ENCODE measurements around the gene TMEM51. TPM values are rescaled to one million over a fixed set of nuclear protein-coding genes. Genes with fewer than 3 reads are reported as not detected.

Gene TMEM51
- total and polyA plus RNA-seq, 2 of the 4 experiments (the other 2 are of a cell fraction) = 2.7 to 10.2 TPM

GRCh38 chr1:15114884-15115283, 38.7 kb upstream of the TMEM51 start:
- no peak overlapping the region for H2AFZ ChIP-seq (replicated peaks; ENCODE audit: low read length, poor library complexity)
- no peak overlapping the region for H3K18ac ChIP-seq (ENCODE audit: low read depth, low read length)
- H4K5ac ChIP-seq (ENCODE audit: low read depth, low read length) = no peak overlapping the region
- H3K79me1 ChIP-seq (ENCODE audit: low read depth in 1 of 2, low read length in 2 of 2) = no peaks in the 10 kb centered on the region
- in situ Hi-C loops (cut with MboI; ENCODE audit: low sequenced_read_pairs) = no loop called here
- H3K27ac ChIP-seq (ENCODE audit: insufficient read depth, low read length) = no peak overlapping the region
- no peak overlapping the region for H3K4me2 ChIP-seq (ENCODE audit: low read depth, low read length)
- no peak overlapping the region for H2AK9ac ChIP-seq (replicated peaks; ENCODE audit: low read depth, low read length, poor library complexity)
- no peaks in the 10 kb centered on the region for H3K9me3 ChIP-seq (ENCODE audit: control insufficient read depth, insufficient read depth, low read length)
- peaks cover 20% of the 10 kb centered on the region for H3K27me3 ChIP-seq (ENCODE audit: control insufficient read depth, insufficient read depth, low read length)
- H2BK15ac ChIP-seq (ENCODE audit: low read depth, low read length) = no peak overlapping the region
- H4K91ac ChIP-seq (ENCODE audit: insufficient read depth, low read depth, low read length) = no peak overlapping the region
- H2BK5ac ChIP-seq (ENCODE audit: low read depth, low read length, poor library complexity, severe bottlenecking) = no peak overlapping the region
- H2BK120ac ChIP-seq (ENCODE audit: low read depth, low read length) = no peak overlapping the region
- BruUV-seq (replicated peaks) = no TSS peak
- no peak overlapping the region for H2BK20ac ChIP-seq (ENCODE audit: low read depth, low read length)
- no peak overlapping the region for H3K4ac ChIP-seq (ENCODE audit: low read depth, low read length)
- H2AK5ac ChIP-seq (ENCODE audit: low read depth, low read length) = no peak overlapping the region
- 80% methylated on average over 7 of the region's 13 CpGs; no CpG with 5 or more reads in 1 of the 2 experiments for WGBS, 2 experiments (ENCODE audit: extremely low coverage in 2 of 2, insufficient read length in 1 of 2)
- H3K36me3 ChIP-seq (ENCODE audit: control insufficient read depth, insufficient read depth, low read length) = no peaks in the 10 kb centered on the region
- H4K20me1 ChIP-seq (ENCODE audit: insufficient read depth, low read length) = no peaks in the 10 kb centered on the region
- no peaks in the 10 kb centered on the region; the same call in 1 of the 2 replicates for H3K4me1 ChIP-seq (ENCODE audit: control insufficient read depth, insufficient read depth, low read length)
- no peak overlapping the region for H4K8ac ChIP-seq (ENCODE audit: low read depth in 2 of 2, low read length in 2 of 2)
- dilution Hi-C loops (cut with HindIII; ENCODE audit: low sequenced_read_pairs, unreplicated experiment) = no loop called here
- H3K4me3 ChIP-seq (ENCODE audit: insufficient read depth, low read depth, low read length) = no peak overlapping the region
- POLR2A ChIA-PET (ENCODE audit: unreplicated experiment) = no interaction called here
- no peak overlapping the region for H3K9ac ChIP-seq (ENCODE audit: low read depth, low read length)
- CTCF ChIA-PET = no interaction called here
- TF ChIP-seq MXI1 (IDR thresholded peaks at IDR 0.05; ENCODE audit: borderline replicate concordance, low read depth, low read length) (no peak), CHD1 (IDR thresholded peaks at IDR 0.05; ENCODE audit: low read depth, low read length) (no peak), ELK1 (IDR thresholded peaks at IDR 0.05; ENCODE audit: borderline replicate concordance, low read depth, low read length) (no peak), MAZ (IDR thresholded peaks at IDR 0.05; ENCODE audit: borderline replicate concordance, low read depth, low read length) (no peak), SMC3 (IDR thresholded peaks at IDR 0.05; ENCODE audit: low read depth, low read length) (no peak), USF2 (IDR thresholded peaks at IDR 0.05; ENCODE audit: low read depth, low read length) (no peak), NFE2L2 (IDR thresholded peaks at IDR 0.05; ENCODE audit: low read depth, low read length) (no peak), MAFK (IDR thresholded peaks at IDR 0.05; ENCODE audit: low read depth, low read length) (no peak), POLR2A (IDR thresholded peaks at IDR 0.05; ENCODE audit: low read depth, low read length) (no peak), RCOR1 (IDR thresholded peaks at IDR 0.05; ENCODE audit: insufficient replicate concordance, low read length) (no peak), FOS (IDR thresholded peaks at IDR 0.05; ENCODE audit: low read depth, low read length) (no peak), CTCF (conservative IDR thresholded peaks at IDR 0.05; ENCODE audit: low read depth, low read length) (no peak)
- H3K9me1 ChIP-seq (ENCODE audit: insufficient read depth, low read length) = no peaks in the 10 kb centered on the region
- ATAC-seq (ENCODE audit: low read depth) (no peak), DNase-seq (no peak)
- H3K56ac ChIP-seq (ENCODE audit: extremely low read depth, insufficient read depth, low read length) = no peak overlapping the region
- no peak overlapping the region for H3K23ac ChIP-seq (ENCODE audit: low read depth, low read length)
- H3K14ac ChIP-seq (replicated peaks; ENCODE audit: low read depth, low read length) = no peak overlapping the region
- intact Hi-C loops (cut with micrococcal nuclease) = no loop called here

Measured in IMR-90 (cell line).